ENCODE measurements around the gene CALY.
A peak's percentile ranks its signal among the peaks of the same experiment; 100 is the strongest.

Gene CALY

GRCh38 chr10:133351408-133352318, 15.0 kb upstream of the CALY start:
- DNase-seq (ENCODE audit: low spot score), result no peak

GRCh38 chr10:133350950-133351329, 14.2 kb upstream of the CALY start:
- no peak for DNase-seq (ENCODE audit: low spot score)

DNA sequence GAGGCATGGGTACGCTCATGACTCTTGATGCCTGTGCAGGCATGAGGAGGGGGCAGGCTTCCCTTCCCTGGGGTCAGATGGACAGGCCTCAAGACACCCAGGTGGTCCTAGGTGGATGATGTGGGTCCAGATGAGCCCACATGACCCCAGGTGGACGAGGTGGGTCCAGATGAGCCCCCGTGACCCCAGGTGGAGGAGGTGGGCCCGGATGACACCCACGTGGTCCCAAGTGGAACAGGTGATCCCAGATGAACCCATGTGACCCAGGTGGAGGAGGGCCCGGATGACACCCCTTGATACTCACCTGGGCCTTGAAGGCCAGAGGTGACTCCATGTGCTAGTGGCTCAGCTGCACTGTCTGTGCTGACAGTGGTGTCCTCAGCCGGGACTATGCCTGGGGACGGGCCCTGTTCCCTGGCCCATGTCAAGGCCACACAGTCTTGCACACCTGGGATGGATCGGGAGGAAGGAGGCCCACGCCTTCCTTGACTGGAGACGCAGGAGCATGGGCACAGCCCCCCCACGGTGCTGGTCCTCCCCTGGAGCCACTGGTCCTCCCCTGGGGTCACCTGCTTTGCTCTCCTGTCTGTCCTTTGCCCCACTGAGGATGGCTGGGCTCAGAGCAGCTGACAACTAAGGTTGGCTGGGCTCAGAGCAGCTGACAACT, 13.7 kb upstream of the CALY start:
- no peak for DNase-seq (ENCODE audit: low spot score)

GRCh38 chr10:133349577-133350011, 12.9 kb upstream of the CALY start:
- DNase-seq (ENCODE audit: low spot score), result no peak

DNA sequence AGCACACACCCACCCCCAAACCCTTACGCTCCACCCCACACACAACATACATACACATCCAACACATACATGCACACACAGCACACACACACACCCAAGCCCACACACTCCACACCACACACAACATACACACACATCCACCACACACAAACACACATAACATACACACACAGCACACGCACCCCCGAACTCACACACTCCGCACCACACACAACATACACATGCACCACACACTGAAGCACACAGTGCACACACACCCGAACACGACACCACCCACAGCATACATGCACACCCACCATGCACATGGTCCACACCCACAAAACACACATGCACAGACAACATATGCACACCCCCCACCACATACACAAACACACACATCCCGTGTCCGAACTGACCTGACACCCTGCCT, 12.5 kb upstream of the CALY start:
- DNase-seq (ENCODE audit: low spot score), result no peak

DNA sequence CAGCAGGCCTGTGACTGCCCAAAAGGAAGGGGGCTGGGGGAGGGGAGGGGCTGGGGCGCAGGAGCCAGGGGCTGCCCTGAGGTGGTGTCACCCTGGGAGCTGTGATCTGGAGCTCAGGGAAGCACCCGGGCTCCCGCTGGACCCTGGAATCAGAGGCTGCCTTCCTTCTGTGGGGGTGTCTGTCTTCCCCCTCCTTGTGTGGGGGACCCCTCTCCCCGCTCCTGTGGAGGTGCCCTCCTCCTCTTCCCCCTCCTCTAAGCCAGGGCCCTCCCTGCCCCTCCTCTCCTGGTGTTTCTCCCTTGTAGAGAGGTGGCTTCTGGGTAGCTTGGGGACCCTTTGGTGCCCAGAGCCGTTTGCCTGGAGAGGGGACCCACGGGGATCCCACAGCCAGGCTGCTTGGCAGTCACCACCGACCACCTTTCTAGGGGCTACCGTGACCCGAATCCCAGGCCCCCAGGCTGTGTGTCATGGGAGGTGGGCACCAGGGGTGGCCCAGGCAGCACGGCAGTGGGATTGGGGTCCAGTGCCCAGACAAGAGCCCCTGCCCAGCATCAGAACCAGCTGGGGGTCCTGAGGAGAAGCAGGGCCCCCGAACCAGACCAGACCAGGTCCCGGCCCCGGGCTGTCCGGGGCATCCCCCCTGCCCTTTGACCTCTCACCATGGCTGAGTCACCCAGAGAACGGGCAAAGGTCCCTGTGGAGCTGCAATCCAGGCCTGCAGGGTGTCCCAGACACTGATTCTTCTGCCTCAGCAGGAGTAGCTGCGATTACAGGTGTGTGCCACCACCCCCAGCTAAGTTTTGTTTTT, 11.2 kb upstream of the CALY start:
- no peak for DNase-seq (ENCODE audit: low spot score)

- no peak for DNase-seq (ENCODE audit: low spot score)
Measured at GRCh38 chr10:133346413-133346812, 9.7 kb upstream of the CALY start.

GRCh38 chr10:133344236-133344635, 7.5 kb upstream of the CALY start:
- no peak for DNase-seq (ENCODE audit: low spot score)

DNA sequence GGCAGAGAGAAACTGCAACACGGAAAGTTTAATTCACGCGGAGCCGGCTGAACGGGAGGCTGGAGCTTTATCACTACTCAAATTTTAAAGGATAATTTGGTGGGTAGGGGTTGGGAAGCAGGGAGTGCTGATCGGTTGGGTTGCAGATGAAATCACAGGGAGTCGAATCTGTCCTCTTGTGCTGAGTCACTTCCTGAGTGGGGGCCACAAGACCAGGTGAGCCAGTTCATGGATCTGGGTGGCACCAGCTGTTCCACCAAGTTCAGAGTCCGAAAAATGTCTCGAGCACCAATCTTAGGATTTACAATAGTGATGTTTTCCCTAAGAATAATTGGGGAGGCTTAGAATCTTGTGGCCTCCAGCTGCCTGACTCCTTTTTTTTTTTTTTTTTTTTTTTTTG, 6.9 kb upstream of the CALY start:
- DNase-seq (ENCODE audit: low spot score), result no peak

GRCh38 chr10:133342942-133343341, 6.2 kb upstream of the CALY start:
- no peak for DNase-seq (ENCODE audit: low spot score)

DNA sequence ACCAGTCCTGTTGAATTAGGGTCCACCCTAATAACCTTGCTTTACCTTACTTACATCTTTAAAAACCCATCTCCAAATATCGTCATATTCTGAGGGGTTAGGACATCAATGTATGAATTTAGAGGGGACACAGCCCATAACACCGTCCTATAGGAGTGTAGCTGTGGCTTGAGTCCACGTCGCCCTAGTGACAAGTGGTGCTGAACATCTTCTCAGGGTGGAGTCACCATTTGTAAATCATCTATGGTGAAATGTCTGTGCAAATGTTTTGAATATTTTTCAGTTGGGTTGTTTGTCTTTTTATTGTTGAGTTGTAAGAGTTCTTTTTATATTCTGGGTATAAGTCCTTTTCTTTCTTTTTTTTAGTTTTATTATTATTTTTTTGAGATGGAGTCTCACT, 5.3 kb upstream of the CALY start:
- DNase-seq (ENCODE audit: low spot score), result no peak

DNA sequence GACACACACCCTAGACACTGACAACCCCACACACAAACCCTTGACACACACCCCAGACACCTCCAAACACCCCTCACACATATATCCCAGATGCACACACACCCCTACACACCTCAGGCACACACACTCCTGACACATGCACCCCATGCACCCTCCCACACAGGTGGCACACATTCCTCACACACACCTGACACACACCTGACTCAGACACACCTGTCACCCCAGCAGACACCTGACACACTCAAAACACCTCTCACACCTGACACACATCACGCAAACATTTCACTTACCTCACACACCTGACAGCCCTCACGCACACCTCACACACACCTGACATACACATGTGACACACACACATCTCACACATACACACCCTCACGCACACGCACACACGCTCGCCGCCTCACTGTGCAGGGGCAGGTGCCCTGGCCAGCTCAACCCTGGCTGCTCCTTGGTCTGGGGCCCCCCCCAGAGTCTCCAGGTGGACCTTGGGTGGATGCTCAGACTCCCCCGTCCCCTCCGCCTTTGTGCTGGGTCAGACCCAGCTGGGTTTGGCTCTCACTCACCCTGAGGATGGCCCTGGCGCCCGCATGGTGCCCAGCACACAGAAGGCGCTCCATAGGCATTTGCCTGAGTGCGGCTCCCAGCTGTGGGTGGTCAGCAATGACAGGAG, 3.1 kb upstream of the CALY start:
- no peak for DNase-seq (ENCODE audit: low spot score)

GRCh38 chr10:133338080-133339071, 1.7 kb upstream of the CALY start:
- no peak for DNase-seq (ENCODE audit: low spot score)

- no peak for DNase-seq (ENCODE audit: low spot score)
Measured at GRCh38 chr10:133337370-133337725, 652 bp upstream of the CALY start.

- no peak for DNase-seq (ENCODE audit: low spot score)
Measured at GRCh38 chr10:133336118-133336576, 549 bp downstream of the CALY start.

GRCh38 chr10:133335246-133336117, 1.2 kb downstream of the CALY start:
- peak; percentile 76 for DNase-seq (ENCODE audit: low spot score)

GRCh38 chr10:133334503-133335245, 2.0 kb downstream of the CALY start:
- no peak for DNase-seq (ENCODE audit: low spot score)

DNA sequence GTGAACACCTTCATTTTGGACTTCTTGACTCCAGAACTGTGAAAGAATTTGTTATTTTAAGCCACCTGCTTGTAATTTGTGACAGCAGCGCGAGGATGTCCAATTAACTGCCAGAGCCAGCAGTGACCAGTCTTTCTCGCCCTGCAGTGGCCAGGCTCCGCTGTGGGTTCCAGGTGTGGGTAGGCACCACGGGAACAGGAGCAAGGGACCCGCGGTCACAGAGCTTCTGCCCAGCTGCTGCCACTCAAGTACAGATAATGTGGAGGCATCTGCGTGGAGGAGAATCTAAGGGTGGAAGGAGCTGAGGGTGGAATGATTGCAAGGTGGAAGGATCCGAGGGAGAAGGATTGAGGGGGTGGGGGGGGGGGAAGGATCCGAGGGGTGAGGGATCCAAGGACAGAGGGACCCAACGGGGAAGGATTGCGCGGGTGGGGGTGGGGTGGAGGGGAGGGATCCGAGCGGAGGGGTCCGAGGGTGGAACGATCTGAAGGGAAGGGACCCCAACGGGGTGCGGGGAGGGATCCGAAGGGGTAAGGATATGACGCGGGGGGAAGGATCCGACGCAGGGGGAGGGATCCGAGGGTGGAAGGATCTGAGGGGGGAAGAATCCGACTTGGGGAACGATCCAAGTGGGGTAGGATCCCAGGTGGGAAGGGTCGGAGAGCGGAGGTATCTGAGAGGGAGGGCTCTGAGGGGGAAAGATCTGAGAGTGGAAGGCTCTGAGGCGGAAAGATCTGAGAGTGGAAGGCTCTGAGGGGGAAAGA, 3.6 kb downstream of the CALY start:
- DNase-seq (ENCODE audit: low spot score), result no peak
